Upper lobe of left lung (tissue), 6 donors: Measurements from ENCODE around the gene CDC34. TPM values are rescaled to one million over a fixed set of nuclear protein-coding genes. Genes with fewer than 3 reads are reported as not detected.

Experiments used
- ATAC-seq, 2 donors: fragments of 200-7000 bp; cut with Tn5 transposase; one replicate each; pipeline ENCODE4 v1.9.1; 2022; ENCODE audit warnings: mild to moderate bottlenecking in 2 of 2, moderate library complexity in 2 of 2; ENCODE audit not compliant: low FRiP score in 2 of 2
- DNase-seq, 2 donors: peaks; one replicate each; pipeline ENCODE4 v3.0.0-alpha.2; 2019 to 2020
- H3K27ac ChIP-seq, 4 donors: fragments of 200-600 bp; sonication (generic); one replicate each; pipeline ENCODE4 v1.5.1; 2016 to 2019
- H3K27me3 ChIP-seq, 4 donors: fragments of 200-600 bp; sonication (generic); one replicate each; pipeline ENCODE4 v1.5.1; 2017 to 2019
- H3K36me3 ChIP-seq, 4 donors: fragments of 200-600 bp; sonication (generic); one replicate each; pipeline ENCODE4 v1.5.1; 2016 to 2019
- H3K4me1 ChIP-seq, 4 donors: fragments of 200-600 bp; sonication (generic); one replicate each; pipeline ENCODE4 v1.5.1; 2018 to 2019
- H3K4me3 ChIP-seq, 4 donors: fragments of 200-600 bp; sonication (generic); one replicate each; pipeline ENCODE4 v1.5.1; 2017 to 2019; ENCODE audit warnings: mild to moderate bottlenecking in 2 of 4, moderate library complexity in 1 of 4
- H3K9me3 ChIP-seq, 4 donors: fragments of 200-600 bp; sonication (generic); one replicate each; pipeline ENCODE4 v1.5.1; 2018 to 2019
- EP300 ChIP-seq, 4 donors: sonication (generic); formaldehyde crosslinking; IDR thresholded peaks; one replicate each; pipeline ENCODE4 v1.5.1; 2017; ENCODE audit warnings: antibody characterized with exemption in 4 of 4, control low read depth in 2 of 4
- POLR2A ChIP-seq, 4 donors: fragments of 450-650 bp; IDR thresholded peaks; one replicate each; pipeline ENCODE4 v1.5.1; 2016 to 2017; ENCODE audit warnings: antibody characterized with exemption in 4 of 4, mild to moderate bottlenecking in 2 of 4
- POLR2AphosphoS5 ChIP-seq, 2 donors: sonication (generic); formaldehyde crosslinking; IDR thresholded peaks; one replicate each; pipeline ENCODE4 v1.5.1; 2017; ENCODE audit warnings: antibody characterized with exemption in 2 of 2
- WGBS, 2 donors: methylation state at CpG; one replicate each; pipeline ENCODE4 v1.1.5; 2017 to 2018; 5-methylcytosine and 5-hydroxymethylcytosine counted together
- total RNA-seq, 6 donors: library from RNA; depleted of rRNA in 4 of 6; stranded (reverse); fragments of >200 nt in 4 of 6; gene quantifications; one replicate each; pipeline versions ENCODE4 v1.1.0 to v1.2.1, GENCODE V29; 2016 to 2021
- TF ChIP-seq, protein P1 (sequence below), 6 experiments: fragments of 450-650 bp in 4 of 6; fragments of 200-600 bp in 2 of 6; sonication (generic) in 2 of 6; IDR thresholded peaks; one replicate each; pipeline ENCODE4 v1.5.1; 2016 to 2019; ENCODE audit warnings: antibody characterized with exemption in 6 of 6
- donor health status: DM: no; HTN: no; CAD: no; lungs with moderate emphysema.
- donor health status: DM: no; HTN: yes; CAD: no; lungs with severe emphysema.

The CDC34 gene
- total RNA-seq, 6 donors from 2014 or later: 42.7 to 140 (median 52.4) TPM

DNA sequence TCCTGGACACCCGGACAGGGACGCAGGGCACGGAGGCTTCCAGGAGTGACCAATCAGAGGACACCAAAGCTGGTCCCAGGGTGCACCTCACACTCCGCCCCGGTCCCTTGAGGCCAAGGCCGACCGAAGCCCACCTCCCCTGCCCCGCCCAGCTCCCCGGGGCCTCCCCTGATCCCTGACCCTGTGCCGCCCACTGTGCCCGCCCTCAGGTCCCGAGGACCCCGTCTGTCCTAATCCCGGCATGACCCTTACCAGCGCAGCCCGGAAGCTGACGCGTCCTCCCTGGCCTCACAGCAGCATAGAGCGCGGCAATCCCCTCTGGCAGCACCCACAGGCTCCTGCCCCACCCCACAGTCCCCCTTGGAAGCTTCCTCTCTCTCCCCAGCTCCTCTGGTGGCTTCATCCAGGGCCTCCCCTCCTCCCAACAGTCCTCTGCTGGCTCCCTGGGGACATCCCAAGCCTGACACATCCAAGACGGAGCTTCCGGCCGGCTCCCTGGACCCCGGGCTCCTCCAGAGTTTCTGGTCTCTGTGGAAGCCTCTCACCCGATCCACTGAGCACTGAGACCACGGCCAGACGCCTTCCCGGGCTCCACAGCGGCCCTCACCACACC, 7.4 kb upstream of the CDC34 start:
- H3K4me1 ChIP-seq: peaks cover 0 to 3% (median 0%) of the 10 kb centered on the region in 4 donors
- WGBS, 2 donors: 60 to 70% methylated on average over 21 to 27 of the region's 29 CpGs
- H3K27me3 ChIP-seq: no peaks in the 10 kb centered on the region
- no peaks in the 10 kb centered on the region for H3K9me3 ChIP-seq
- DNase-seq (peak in 1 of 2 donors; percentile 73), ATAC-seq (peak in 1 of 2 donors; percentile 40)
- no peak overlapping the region for H3K27ac ChIP-seq
- H3K36me3 ChIP-seq: peaks cover 0 to 7% (median 3%) of the 10 kb centered on the region in 4 donors
- no peak for TF ChIP-seq POLR2A (IDR thresholded peaks at IDR 0.05)
- TF ChIP-seq, protein P1, sequence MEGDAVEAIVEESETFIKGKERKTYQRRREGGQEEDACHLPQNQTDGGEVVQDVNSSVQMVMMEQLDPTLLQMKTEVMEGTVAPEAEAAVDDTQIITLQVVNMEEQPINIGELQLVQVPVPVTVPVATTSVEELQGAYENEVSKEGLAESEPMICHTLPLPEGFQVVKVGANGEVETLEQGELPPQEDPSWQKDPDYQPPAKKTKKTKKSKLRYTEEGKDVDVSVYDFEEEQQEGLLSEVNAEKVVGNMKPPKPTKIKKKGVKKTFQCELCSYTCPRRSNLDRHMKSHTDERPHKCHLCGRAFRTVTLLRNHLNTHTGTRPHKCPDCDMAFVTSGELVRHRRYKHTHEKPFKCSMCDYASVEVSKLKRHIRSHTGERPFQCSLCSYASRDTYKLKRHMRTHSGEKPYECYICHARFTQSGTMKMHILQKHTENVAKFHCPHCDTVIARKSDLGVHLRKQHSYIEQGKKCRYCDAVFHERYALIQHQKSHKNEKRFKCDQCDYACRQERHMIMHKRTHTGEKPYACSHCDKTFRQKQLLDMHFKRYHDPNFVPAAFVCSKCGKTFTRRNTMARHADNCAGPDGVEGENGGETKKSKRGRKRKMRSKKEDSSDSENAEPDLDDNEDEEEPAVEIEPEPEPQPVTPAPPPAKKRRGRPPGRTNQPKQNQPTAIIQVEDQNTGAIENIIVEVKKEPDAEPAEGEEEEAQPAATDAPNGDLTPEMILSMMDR (IDR thresholded peaks at IDR 0.05): no peak
- no peak for TF ChIP-seq EP300 (IDR thresholded peaks at IDR 0.05)
- TF ChIP-seq POLR2AphosphoS5 (IDR thresholded peaks at IDR 0.05): no peak
- peak overlapping the region in 1 of 4 donors; percentile 2 for H3K4me3 ChIP-seq

DNA sequence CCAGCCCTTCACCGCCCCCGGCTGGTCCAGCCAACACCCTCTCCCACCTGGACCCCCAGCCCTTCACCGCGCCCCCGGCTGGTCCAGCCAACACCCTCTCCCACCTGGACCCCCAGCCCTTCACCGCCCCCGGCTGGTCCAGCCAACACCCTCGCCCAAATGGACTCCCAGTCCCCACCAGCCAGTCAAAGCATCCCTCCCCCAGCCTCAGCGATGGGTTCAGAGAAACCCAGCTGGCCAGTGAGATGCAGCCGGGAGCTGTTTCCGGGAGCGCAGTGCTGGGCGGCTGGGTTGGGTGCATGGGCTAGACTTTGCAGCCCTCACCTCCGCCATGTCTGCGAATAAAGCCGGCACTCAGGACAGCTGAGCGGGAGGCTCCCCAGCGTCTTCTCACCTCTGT, 6.5 kb upstream of the CDC34 start:
- Histone ChIP-seq H3K4me1 (no peaks in the 10 kb centered on the region), H3K4me3 (no peak overlapping the region), H3K36me3 (peaks cover 0 to under 1% (median 0%) of the 10 kb centered on the region in 4 donors), H3K27ac (no peak overlapping the region), H3K9me3 (no peaks in the 10 kb centered on the region), H3K27me3 (no peaks in the 10 kb centered on the region)
- 67 to 82% methylated on average over 3 to 13 of the region's 18 CpGs for WGBS, 2 donors
- DNase-seq (peak in 1 of 2 donors; percentile 77), ATAC-seq (no peak)
- TF ChIP-seq EP300 (IDR thresholded peaks at IDR 0.05) (no peak), POLR2A (IDR thresholded peaks at IDR 0.05) (no peak), POLR2AphosphoS5 (IDR thresholded peaks at IDR 0.05) (no peak)
- TF ChIP-seq, protein P1 (IDR thresholded peaks at IDR 0.05): no peak

DNA sequence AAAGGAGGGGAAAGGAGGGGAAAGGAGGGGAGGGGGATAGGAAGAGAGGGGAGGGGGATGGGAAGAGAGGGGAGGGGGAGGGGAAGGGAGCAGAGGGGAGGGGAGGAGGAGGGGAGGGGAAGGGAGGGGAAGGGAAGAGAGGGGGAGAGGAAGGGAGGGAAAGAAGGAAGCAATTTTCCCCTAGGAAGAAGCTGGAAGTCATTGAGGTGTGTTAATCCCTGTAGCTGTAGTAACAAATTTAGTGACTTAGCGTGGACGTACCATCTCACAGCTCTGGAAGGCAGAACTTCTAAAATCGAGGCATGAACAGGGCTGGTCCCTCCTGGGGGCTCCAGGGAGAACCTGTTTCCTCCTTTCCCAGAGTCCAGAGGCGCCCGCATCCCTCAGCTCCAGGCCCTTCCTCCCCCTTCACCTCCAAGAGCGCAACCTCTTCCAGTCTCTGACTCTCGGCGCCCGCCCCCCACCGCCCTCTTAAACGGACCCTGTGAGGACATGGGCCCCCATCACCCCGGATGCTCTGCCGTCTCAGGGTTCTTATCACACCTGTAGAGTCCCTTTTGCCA, 5.6 kb upstream of the CDC34 start:
- no peak overlapping the region for H3K4me3 ChIP-seq
- H3K36me3 ChIP-seq: no peaks in the 10 kb centered on the region
- no peaks in the 10 kb centered on the region for H3K27me3 ChIP-seq
- H3K27ac ChIP-seq: no peak overlapping the region
- ATAC-seq: no peak
- WGBS, 2 donors: 56 to 59% methylated on average over 13 of the region's 13 CpGs
- H3K4me1 ChIP-seq: peaks cover 4 to 7% (median 6%) of the 10 kb centered on the region in 4 donors
- H3K9me3 ChIP-seq: no peaks in the 10 kb centered on the region
- no peak for TF ChIP-seq EP300 (IDR thresholded peaks at IDR 0.05)
- no peak for TF ChIP-seq POLR2A (IDR thresholded peaks at IDR 0.05)
- TF ChIP-seq POLR2AphosphoS5 (IDR thresholded peaks at IDR 0.05): no peak
- TF ChIP-seq, protein P1 (IDR thresholded peaks at IDR 0.05): no peak
- DNase-seq: no peak

DNA sequence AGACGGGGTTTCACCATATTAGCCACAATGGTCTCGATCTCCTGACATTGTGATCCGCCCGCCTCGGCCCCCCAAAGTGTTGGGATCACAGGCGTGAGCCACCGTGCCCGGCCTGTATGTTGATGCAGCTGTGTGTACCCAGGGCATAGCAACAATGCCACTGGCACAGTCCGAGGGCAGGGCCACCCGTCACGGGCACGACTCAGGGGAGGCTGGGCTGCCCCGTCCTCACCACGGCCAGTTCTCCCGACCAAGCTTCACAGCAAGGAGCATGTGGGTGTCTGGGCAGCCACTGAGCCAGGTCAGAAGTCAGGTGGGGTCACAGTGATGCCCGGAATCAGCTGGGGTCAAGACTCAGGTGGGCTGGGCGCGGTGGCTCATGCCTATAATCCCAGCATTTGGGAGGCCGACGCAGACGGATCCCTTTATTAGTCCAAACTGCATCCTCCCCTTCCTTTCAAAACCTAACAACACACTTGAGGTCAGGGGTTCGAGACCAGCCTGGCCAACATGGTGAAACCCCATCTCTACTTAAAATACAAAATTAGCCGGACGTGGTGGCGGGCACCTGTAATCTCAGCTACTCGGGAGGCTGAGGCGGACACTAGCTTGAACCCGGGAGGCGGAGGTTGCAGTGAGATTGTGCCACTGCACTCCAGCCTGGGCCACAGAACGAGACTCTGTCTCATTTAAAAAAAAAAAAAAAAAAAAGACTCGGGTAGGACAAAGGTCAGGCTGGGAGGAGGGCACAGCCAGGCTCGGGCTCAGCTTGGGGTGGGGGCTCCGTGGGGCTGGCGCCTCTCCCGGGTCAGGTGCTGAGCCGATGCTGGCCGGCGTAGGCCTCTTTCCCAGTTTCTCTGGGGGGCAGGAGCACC, 1.2 kb upstream of the CDC34 start:
- Histone ChIP-seq H3K4me3 (peak overlapping the region; percentile 73 to 100 (median 99)), H3K27me3 (no peaks in the 10 kb centered on the region), H3K36me3 (peaks cover 0 to 8% (median 1%) of the 10 kb centered on the region in 4 donors), H3K4me1 (peaks cover 22 to 36% (median 29%) of the 10 kb centered on the region in 4 donors), H3K27ac (peak overlapping the region; percentile 84 to 98 (median 92)), H3K9me3 (no peaks in the 10 kb centered on the region)
- DNase-seq: peak in 1 of 2 donors; percentile 74
- WGBS, 2 donors: 58 to 71% methylated on average over 23 to 37 of the region's 38 CpGs
- TF ChIP-seq POLR2AphosphoS5 (IDR thresholded peaks at IDR 0.05) (no peak), EP300 (IDR thresholded peaks at IDR 0.05) (no peak), POLR2A (IDR thresholded peaks at IDR 0.05) (no peak)
- TF ChIP-seq, protein P1 (IDR thresholded peaks at IDR 0.05): no peak
- no peak for ATAC-seq
